HS-5 (cell line): ENCODE results near the gene GLG1.
A peak's percentile ranks its signal among the peaks of the same experiment; 100 is the strongest.

Source experiments
- DNase-seq: peaks from one replicate; pipeline ENCODE4 v3.0.0-alpha.2; 2012; ENCODE audit warnings: low read depth

Gene GLG1

GRCh38 chr16:74608381-74608780 lies 1.5 kb upstream of the GLG1 start:
- DNase-seq: no peak

- DNase-seq: no peak
These were observed 1.0 kb upstream of the GLG1 start for GRCh38 chr16:74607962-74608356.

- DNase-seq: no peak
These were observed 522 bp upstream of the GLG1 start for GRCh38 chr16:74607310-74607961.

GRCh38 chr16:74605746-74606520 lies 981 bp downstream of the GLG1 start:
- no peak for DNase-seq

DNA sequence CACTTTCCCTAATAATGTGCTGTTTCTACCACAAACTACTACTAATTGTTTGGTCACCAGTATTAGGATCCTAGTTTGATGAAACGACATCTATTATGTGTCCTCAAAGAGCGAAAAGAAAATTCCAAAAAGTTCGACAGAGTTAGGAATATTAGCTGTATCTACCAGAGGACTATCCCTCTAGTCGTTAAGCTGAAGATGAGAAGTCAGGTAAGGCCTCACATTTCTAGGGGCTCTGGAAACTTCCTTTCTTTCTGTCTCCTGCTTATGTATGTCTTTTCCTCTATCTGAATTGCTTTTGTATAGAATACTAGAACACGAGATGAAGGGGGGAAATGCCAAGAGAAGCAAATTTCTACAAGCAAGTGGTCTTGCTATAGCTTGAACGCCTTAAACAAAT lies 1.6 kb downstream of the GLG1 start:
- no peak for DNase-seq

DNA sequence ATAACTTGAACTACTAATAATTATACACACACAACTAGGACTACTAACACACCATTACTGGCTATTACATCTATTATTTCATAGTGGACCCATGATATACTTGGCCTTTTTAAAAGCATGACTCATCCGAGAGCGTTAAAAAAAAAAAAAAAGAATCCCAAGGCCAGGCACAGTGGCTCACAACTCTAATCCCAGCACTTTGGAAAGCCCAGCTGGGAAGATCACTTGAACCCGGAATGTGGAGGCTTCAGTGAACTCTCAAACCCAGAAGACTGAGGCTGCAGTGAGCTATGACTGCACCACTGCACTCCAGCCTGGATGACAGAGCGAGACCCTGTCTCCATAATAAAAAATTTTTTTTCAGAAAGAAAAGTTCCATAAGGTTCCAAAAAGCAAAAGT lies 3.1 kb downstream of the GLG1 start:
- no peak for DNase-seq

GRCh38 chr16:74601126-74601871 lies 5.6 kb downstream of the GLG1 start:
- no peak for DNase-seq

DNA sequence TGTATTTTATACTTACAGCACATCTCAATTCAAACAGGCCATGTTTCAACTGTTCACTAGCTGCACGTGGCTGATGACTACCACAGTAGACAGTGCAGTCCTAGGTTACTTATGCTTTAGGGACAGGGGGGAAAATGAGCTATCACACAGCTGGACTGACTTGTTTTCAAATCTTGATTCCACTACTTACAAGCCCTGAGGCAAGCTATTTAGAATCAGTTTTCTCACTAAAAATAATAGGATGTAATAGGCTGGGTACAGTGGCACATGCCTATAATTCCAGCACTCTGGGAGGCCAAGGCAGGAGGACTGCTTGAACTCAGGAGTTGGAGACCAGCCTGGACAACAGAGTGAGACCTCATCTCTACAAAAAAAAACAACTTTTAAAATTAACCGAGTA lies 10.3 kb downstream of the GLG1 start:
- DNase-seq: no peak

DNA sequence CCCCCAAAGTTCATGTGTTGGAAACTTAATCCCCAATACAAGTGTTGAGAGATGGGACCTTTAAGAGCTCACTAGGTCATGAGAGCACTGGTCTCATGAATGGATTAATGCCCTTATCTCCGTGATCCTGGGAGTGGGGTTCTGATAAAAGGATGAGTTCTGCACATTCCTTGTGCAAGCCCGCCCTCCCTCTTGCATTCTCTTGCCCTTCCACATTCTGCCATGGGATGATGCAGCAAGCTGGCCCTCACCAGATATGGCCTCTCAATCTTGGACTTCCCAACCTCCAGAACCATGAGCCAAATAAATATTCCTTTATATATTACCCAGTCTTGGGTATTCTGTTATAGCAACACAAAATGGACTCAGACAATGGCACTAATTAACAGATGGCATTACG lies 14.1 kb downstream of the GLG1 start:
- no peak for DNase-seq

DNA sequence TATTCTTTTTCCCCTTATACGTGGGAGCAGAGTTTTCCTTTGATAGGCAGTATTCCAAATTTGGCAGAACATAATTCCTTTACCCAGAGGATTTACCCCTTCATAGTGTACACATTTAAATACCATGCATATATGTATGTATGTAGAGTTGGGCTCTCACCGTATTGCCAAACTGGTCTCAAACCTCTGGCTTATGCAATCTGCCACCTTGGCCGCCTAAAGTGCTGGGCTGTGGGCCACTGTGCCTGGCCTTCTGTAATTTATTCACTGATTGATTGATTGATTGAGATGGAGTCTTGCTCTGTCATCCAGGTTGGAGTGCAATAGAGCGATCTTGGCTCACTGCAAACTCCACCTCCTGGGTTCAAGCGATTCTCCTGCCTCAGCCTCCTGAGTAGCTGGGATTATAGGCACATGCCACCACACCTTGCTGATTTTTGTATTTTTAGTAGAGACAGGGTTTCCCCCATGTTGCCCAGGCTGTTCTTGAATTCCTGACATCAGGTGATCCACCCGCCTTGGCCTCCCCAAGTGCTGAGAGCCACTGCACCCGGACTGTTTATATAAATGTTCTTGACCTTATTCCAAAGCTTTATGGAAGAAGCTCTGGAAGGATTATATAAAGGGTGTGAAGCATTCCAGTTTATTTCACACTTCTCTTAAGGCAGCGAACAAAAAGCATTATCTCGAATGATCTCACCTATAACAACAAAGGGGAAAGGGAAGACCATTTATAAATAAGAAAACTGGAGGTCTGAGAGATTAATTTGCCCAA lies 14.9 kb downstream of the GLG1 start:
- DNase-seq: no peak

DNA sequence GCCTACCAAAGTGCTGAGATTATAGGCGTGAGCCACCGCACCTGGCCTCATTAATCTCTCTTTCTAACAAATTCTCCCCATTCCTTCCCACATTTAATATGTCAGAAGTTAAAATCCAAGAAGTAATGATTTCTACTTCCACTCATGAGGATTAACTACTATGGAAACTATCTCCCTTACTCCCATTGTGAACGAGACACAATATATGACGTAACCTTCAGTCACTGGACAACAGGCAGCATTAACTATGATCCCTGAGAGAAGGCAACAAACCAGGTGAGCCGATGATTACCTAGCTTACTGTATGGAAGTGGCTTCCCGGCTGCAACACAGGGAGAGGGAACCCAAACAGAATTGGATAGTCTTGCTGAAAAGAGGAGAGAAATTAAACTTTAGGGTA lies 20.0 kb downstream of the GLG1 start:
- no peak for DNase-seq

DNA sequence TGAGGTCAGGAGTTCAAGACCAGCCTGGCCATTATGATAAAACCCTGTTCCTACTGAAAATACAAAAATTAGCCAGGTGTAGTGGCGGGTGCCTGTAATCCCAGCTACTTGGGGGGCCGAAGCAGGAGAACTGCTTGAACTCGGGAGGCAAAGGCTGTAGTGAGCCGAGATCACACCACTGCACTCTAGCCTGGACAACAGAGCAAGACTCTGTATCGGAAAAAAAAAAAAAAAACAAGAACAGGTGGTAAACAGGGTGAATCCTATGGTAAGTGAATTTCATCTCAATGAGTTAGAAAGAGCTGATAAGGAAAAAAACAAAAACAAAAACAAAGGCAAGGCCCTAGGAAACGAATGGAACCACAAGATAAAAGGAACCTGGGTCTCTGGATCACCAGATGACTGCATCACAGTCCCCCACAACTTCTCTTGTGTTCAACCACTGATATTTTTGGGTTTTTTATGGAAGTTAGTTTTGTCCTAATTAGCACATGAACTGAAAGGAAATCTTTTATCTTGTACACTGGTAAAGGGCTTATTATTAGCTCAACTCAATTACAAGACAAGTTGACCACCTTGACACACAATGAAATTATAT lies 21.0 kb downstream of the GLG1 start:
- DNase-seq: no peak

DNA sequence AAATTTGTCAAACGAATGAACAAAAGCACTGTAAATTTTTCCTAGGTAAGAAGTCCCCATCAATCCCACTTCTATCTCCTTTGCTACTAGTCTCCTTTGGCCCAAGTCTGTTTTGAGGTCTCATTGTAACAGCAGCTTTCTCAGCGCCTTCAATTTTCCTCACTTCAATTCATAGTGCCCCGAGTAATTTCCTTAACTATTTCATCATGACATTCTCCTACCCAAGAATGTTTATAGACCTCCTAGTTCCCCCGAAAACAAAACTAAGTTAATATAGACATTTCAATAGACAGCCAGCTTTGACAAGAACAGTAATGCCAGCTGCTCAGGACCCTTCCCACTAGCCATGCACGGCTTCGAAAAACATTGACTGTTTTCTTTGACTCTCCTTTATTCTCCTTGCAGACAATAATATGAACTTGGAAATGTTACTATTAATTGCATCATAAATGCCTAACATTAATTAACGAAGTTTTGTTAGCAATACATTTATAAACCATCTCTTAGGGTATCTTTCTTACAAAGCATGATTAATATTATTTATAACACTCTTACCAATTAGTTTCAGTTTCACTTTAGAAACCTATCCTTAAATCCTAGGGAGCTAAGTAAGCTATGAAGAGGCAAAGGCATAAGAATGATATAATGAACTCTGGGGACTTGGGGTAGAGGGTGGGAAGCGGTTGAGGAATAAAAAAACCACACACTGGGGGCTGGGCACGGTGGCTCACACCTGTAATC lies 22.8 kb downstream of the GLG1 start:
- DNase-seq: no peak

- DNase-seq: no peak
These were observed 23.9 kb downstream of the GLG1 start for GRCh38 chr16:74582970-74583369.

DNA sequence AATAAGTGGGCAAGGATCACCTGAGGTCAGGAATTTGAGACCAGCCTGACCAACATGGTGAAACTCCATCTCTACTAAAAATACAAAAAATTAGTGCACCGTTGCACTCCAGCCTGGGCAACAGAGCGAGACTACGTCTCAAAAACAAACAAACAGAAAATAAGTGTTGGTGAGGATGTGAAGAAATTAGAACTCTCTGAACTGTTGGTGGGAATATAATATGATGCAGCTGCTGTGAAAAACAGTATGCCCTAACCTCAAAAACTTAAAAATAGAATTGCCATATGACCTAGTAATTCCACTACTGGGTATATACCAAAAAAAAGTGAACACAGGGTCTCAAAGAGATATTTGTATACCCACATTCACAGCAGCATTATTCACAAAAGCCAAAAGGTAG lies 26.1 kb downstream of the GLG1 start:
- no peak for DNase-seq

DNA sequence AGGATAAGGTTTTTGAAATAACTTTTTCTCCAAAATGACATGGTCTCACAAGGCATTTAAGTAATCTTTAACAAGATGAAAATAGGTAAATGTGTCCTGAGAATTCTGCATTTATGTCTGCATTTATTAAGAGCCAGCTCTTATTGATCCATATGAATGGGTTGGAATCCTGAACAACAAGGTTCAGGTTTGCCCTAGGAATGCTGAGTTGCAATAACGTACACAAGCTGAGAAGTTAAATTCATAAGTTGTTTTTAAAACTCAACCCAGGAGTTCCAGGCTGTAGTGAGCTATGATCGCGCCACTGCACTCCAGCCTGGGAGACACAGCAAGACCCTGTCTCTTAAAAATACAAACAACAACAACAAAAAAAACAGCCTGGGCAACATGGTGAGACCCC lies 28.1 kb downstream of the GLG1 start:
- no peak for DNase-seq

DNA sequence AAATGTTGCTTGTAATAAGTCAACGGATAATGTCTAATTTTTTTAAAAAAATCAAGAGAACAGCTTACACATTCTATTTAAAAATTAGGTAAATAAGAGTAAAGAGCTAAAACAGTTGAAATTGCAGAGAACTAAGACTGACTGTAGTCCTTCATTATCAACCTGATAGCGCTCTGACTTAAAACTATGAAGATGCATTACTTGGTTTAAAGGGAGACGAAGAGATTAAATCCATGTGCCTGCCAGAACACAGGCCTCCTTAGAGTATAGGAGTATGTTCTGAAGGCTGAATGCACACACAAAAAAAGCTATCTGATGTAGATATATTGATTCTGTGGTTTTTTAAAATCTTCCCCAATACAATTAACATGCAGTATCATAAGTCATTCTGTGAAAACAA lies 28.5 kb downstream of the GLG1 start:
- DNase-seq: no peak

DNA sequence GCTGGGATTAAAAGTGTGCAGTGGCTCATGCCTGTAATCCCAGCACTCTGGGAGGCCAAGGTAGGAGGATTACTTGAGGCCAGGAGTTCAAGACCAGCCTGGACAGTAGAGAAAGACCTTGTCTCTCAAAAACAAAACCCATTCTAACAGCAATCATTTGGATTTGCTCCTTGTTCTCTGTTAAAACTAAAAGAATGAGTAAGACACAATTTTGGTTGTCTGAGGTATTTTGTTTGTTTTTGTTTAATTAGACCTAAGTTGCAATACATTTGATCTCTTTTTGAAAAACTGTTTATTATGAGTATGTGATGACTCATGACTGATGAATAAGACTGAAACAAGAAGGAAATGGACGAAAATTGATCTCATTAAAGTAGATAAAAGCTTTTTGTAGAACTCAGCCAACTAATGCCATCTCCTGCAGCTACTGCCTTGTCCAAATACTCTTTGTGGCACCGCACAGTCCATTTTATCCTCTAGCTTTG lies 29.0 kb downstream of the GLG1 start:
- peak; percentile 65 for DNase-seq

- no peak for DNase-seq
These were observed 30.9 kb downstream of the GLG1 start for GRCh38 chr16:74575807-74576643.

DNA sequence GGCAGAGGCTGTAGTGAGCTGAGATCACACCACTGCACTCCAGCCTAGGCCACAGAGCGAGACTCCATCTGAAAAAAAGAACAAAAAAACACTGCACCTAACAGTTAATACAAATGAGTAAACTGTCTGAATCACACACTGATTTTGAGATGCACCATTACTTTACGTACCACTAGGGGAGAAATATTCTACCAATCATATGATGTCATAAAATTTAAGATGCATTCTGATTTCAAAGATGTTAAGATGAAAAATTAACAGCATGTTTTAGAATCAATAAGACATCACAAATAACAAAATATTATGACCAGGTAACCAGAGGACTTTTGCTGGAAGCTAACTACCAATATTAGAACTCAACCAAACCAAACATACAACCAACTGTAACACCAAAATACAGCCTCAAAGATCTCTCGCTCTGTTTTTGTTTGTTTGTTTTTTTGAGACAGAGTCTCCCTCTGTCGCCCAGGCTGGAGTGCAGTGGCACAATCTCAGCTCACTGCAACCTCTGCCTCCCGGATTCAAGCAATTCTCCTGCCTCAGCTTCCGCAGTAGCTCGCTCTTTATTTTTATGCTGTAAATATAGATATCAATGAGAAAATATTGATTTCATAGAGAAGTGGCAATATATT lies 31.6 kb downstream of the GLG1 start:
- DNase-seq: no peak
